GM12864 (cell line): ENCODE data around the gene CUEDC2.
"Not testable (repeated sequence)": the region's sequence is repeated elsewhere in the genome, so short reads cannot be mapped to it uniquely, and the experiment has no call there.

Source experiments
- DNase-seq: peaks from one replicate; pipeline ENCODE4 v3.0.0-alpha.2; 2011; ENCODE audit warnings: low read depth
- H3K4me3 ChIP-seq: 2 replicates; pipeline ENCODE4 v1.5.1; 2011; ENCODE audit warnings: mild to moderate bottlenecking, low read depth, low read length, control low read depth
- TF ChIP-seq, protein P1 (sequence below): IDR thresholded peaks from 2 replicates; pipeline ENCODE4 v1.5.1; 2011; ENCODE audit warnings: low read depth, mild to moderate bottlenecking, moderate library complexity, low read length, control low read depth, inconsistent platforms; ENCODE audit errors: missing control alignments

CUEDC2 gene

DNA sequence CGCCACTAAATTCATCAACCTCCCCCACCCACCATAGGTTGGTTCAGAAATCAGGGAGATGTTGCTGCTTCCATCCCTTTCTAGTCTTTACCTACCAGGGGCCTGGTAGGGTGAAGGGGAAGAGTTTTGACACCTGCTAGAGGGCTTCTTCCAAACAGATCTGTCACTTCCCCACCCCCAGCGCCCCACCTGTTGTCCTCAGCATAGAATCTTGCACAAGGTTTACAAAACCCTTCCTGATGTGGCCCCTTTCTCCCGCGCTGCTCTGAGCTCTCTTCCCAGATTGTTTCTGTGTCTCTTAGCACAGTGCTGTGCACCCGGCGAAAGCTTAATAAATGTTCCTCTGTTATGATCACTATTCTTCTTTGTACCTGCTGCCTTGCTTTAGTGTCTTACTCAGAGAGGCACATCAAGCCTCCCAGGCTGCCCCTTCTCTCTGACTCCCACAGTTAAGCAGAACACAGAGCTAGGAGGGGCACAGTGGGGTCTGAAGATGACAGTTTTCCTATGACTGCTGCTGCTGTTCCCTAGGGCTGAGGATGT lies 30.2 kb upstream of the CUEDC2 start:
- TF ChIP-seq, protein P1, sequence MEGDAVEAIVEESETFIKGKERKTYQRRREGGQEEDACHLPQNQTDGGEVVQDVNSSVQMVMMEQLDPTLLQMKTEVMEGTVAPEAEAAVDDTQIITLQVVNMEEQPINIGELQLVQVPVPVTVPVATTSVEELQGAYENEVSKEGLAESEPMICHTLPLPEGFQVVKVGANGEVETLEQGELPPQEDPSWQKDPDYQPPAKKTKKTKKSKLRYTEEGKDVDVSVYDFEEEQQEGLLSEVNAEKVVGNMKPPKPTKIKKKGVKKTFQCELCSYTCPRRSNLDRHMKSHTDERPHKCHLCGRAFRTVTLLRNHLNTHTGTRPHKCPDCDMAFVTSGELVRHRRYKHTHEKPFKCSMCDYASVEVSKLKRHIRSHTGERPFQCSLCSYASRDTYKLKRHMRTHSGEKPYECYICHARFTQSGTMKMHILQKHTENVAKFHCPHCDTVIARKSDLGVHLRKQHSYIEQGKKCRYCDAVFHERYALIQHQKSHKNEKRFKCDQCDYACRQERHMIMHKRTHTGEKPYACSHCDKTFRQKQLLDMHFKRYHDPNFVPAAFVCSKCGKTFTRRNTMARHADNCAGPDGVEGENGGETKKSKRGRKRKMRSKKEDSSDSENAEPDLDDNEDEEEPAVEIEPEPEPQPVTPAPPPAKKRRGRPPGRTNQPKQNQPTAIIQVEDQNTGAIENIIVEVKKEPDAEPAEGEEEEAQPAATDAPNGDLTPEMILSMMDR = no peak
- no peak for DNase-seq
- no peak overlapping the region for H3K4me3 ChIP-seq

GRCh38 chr10:102461187-102462054 lies 29.0 kb upstream of the CUEDC2 start:
- DNase-seq = peak; percentile 55
- H3K4me3 ChIP-seq = peak overlapping the region; percentile 57
- TF ChIP-seq, protein P1 = no peak

GRCh38 chr10:102460836-102461186 lies 28.4 kb upstream of the CUEDC2 start:
- DNase-seq = no peak
- H3K4me3 ChIP-seq = peak overlapping the region; percentile 57
- TF ChIP-seq, protein P1 = no peak

DNA sequence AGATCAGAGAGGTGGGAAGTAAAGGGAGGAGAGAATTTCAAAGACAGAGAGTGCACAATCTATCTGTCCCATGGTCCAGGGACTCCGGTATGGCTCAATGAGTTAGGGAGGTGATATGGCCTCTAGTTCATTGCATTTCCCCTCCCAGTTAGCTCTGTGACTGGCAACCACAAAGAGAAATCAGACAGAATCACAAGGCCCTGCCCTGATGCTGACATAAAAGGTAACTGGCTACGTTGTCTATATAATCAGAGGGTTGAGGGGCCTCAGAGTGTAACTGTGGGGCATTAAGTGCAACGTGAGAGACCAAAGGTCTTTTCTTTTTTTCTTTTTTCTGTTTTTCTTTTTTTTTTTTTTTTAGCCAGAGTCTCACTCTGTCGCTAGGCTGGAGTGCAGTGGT lies 26.3 kb upstream of the CUEDC2 start:
- TF ChIP-seq, protein P1 = no peak
- no peak overlapping the region for H3K4me3 ChIP-seq
- DNase-seq = no peak

DNA sequence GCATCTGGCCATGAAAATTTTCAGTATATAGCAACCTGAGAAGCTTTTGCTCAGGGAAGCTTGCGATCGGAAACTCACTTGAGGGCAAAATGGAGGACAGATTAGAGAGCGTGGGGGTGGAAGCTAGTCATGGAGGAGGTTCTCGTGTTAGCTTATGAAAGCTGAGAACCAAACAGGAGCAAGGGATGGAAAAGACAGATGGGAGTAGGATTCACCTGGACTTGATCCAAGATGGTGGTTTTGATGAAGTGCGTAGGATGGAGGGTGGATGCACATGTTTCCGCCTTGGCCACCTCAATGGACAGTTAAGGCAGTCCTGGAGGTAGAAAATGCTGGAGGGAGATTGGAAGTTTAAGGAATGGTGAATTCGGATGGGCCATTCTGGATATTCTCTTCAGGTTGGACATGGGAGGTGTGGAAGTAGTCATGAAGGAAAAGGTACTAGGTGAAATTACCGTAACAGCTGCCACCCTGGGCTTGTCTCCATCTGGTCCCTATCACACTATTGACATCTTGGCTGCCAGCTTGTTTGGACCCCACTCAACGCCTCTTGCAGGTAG lies 25.3 kb upstream of the CUEDC2 start:
- no peak overlapping the region for H3K4me3 ChIP-seq
- DNase-seq = no peak
- TF ChIP-seq, protein P1 = no peak

DNA sequence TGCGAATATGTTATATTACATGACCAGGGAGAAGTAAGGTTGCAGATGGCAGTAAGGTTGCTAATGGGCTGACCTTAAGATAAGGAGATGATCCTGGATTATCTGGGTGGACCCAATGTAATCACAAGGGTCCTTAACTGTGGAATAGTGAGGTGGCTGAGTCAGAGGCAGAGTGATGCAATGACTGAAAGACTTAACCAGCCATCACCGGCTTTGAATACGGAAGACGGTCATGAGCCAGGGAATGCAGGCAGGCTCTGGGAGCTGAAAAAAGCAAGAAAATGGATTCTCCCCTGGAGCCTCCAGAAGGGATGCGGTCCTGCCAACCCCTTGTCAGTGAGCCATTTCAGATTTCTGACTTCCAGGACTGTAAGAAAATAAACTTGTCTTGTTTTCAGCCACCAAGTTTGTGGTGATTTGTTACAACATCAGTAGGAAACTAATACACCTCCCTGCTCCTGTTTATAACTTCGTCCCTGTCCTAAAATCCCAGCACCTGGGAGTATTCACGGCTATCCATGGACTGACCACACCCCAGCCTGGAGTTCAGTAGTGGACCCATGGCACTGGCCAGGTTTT lies 23.6 kb upstream of the CUEDC2 start:
- no peak for DNase-seq
- TF ChIP-seq, protein P1 = no peak
- no peak overlapping the region for H3K4me3 ChIP-seq

DNA sequence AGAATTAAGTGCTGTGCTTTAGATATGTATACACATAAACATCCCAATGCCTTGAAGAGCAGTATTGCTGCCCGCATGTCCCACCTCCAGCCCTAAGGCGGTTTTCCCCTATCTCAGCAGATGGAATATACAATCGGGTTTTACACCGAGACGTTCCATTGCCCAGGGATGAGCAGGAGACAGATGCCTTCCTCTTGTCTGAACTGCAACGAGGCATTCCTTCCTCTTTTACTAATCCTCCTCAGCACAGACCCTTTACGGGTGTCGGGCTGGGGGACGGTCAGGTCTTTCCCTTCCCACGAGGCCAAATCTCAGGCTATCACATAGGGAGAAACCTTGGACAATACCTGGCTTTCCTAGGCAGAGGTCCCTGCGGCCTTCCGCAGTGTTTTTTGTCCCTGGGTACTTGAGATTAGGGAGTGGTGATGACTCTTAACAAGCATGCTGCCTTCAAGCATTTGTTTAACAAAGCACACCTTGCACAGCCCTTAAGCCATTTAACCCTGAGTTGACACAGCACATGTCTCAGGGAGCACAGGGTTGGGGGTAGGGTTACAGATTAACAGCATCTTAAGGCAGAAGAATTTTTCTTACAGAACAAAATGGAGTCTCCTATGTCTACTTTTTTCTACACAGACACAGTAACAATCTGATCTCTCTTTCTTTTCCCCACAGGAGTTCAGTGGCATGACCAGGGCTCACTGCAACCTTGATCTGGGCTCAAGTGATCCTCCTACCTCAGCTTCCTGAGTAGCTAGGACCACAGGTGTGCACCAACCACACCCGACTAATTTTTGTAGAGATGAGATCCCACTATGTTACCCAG lies 22.5 kb upstream of the CUEDC2 start:
- DNase-seq, H3K4me3 ChIP-seq: not testable (repeated sequence)
